Measurements from ENCODE around the gene ATP6V0A4.

Gene ATP6V0A4

GRCh38 chr7:138842111-138842510 lies 44.1 kb upstream of the ATP6V0A4 start:
- H3F3A ChIP-seq (ENCODE audit: insufficient read depth, low read length), result no peaks in the 10 kb centered on the region
- DNase-seq, result no peak
- H2AFZ ChIP-seq (ENCODE audit: low read length), result no peak overlapping the region
- no peaks in the 10 kb centered on the region for H4K20me1 ChIP-seq (ENCODE audit: insufficient read depth, low read length)
- H3K9ac ChIP-seq (ENCODE audit: low read length), result no peak overlapping the region
- H3K27ac ChIP-seq (ENCODE audit: low read length), result no peak overlapping the region
- no peaks in the 10 kb centered on the region for H3K4me1 ChIP-seq (ENCODE audit: low read length)
- no peaks in the 10 kb centered on the region for H3K36me3 ChIP-seq (replicated peaks; ENCODE audit: insufficient read depth, low read length)
- H3K4me2 ChIP-seq (ENCODE audit: low read depth, low read length), result no peak overlapping the region
- H3K9me3 ChIP-seq (replicated peaks; ENCODE audit: insufficient read depth, low read length), result no peaks in the 10 kb centered on the region
- no peak for TF ChIP-seq EZH2 (optimal IDR thresholded peaks at IDR 0.05; ENCODE audit: low read depth, low read length)
- no peaks in the 10 kb centered on the region for H3K27me3 ChIP-seq (replicated peaks; ENCODE audit: insufficient read depth, low read length)
- H3K9me2 ChIP-seq (replicated peaks; ENCODE audit: insufficient read depth, low read length), result no peaks in the 10 kb centered on the region
- no peaks in the 10 kb centered on the region for H3K79me2 ChIP-seq (ENCODE audit: low read length)
- no peak overlapping the region for H3K4me3 ChIP-seq (ENCODE audit: low read length)

DNA sequence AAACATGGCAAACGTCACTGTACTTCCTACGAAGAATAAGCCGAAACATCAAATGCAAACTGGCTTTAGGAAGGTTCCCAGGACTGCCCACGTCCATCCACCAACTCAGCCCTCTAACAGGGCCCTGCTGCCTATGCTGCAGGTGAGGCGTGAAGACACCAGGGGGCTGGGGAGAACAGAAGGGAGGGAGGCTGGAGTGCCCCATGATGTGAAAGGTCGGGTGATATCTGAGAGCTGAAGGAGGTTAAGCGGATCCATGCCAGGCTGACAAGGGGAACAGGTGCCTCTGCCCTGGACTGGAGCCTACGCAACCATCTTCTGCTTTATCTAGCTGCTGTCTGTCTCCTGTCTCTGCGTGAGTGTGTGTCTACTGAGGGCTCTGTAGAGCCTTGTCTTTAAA lies 40.2 kb upstream of the ATP6V0A4 start:
- Histone ChIP-seq H3K4me3 (ENCODE audit: low read length) (no peak overlapping the region), H3F3A (ENCODE audit: insufficient read depth, low read length) (no peaks in the 10 kb centered on the region), H3K9me2 (replicated peaks; ENCODE audit: insufficient read depth, low read length) (no peaks in the 10 kb centered on the region), H3K27ac (ENCODE audit: low read length) (no peak overlapping the region), H2AFZ (ENCODE audit: low read length) (no peak overlapping the region), H3K9ac (ENCODE audit: low read length) (no peak overlapping the region), H3K27me3 (replicated peaks; ENCODE audit: insufficient read depth, low read length) (no peaks in the 10 kb centered on the region), H3K9me3 (replicated peaks; ENCODE audit: insufficient read depth, low read length) (no peaks in the 10 kb centered on the region), H3K79me2 (ENCODE audit: low read length) (no peaks in the 10 kb centered on the region), H3K4me1 (ENCODE audit: low read length) (no peaks in the 10 kb centered on the region), H4K20me1 (ENCODE audit: insufficient read depth, low read length) (no peaks in the 10 kb centered on the region), H3K36me3 (replicated peaks; ENCODE audit: insufficient read depth, low read length) (no peaks in the 10 kb centered on the region), H3K4me2 (ENCODE audit: low read depth, low read length) (no peak overlapping the region)
- TF ChIP-seq CTCF (IDR thresholded peaks at IDR 0.05; ENCODE audit: low read length), result no peak
- no peak for TF ChIP-seq EZH2 (optimal IDR thresholded peaks at IDR 0.05; ENCODE audit: low read depth, low read length)
- no peak for TF ChIP-seq EZH2phosphoT487 (IDR thresholded peaks at IDR 0.05; ENCODE audit: low read length)
- DNase-seq, result no peak

DNA sequence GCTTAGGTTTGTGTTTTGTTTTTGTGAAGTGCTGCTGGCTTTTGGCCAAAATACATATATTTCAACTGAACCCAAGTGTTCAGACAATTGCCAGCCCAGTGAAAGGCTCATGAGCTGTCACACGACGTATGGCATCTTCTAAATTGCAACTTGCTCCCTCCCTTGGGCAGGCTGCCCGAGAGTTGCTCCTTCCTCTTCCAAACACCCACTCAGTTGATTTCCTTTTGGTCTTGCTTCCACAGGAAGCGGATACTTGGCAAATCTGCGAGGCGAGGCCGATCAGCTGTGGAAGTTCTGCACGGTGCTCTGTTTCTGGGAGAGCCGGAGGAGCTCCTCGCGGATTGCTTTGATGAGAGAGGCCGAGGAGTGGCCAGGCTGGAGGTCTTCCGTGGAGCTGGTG lies 39.6 kb upstream of the ATP6V0A4 start:
- H3F3A ChIP-seq (ENCODE audit: insufficient read depth, low read length), result no peaks in the 10 kb centered on the region
- no peaks in the 10 kb centered on the region for H3K9me2 ChIP-seq (replicated peaks; ENCODE audit: insufficient read depth, low read length)
- no peak overlapping the region for H2AFZ ChIP-seq (ENCODE audit: low read length)
- H3K4me3 ChIP-seq (ENCODE audit: low read length), result no peak overlapping the region
- no peaks in the 10 kb centered on the region for H3K27me3 ChIP-seq (replicated peaks; ENCODE audit: insufficient read depth, low read length)
- H3K9ac ChIP-seq (ENCODE audit: low read length), result no peak overlapping the region
- H3K9me3 ChIP-seq (replicated peaks; ENCODE audit: insufficient read depth, low read length), result no peaks in the 10 kb centered on the region
- H4K20me1 ChIP-seq (ENCODE audit: insufficient read depth, low read length), result no peaks in the 10 kb centered on the region
- H3K36me3 ChIP-seq (replicated peaks; ENCODE audit: insufficient read depth, low read length), result no peaks in the 10 kb centered on the region
- no peak overlapping the region for H3K4me2 ChIP-seq (ENCODE audit: low read depth, low read length)
- H3K27ac ChIP-seq (ENCODE audit: low read length), result no peak overlapping the region
- TF ChIP-seq EZH2 (optimal IDR thresholded peaks at IDR 0.05; ENCODE audit: low read depth, low read length) (no peak), CTCF (IDR thresholded peaks at IDR 0.05; ENCODE audit: low read length) (no peak), EZH2phosphoT487 (IDR thresholded peaks at IDR 0.05; ENCODE audit: low read length) (no peak)
- DNase-seq, result no peak
- no peaks in the 10 kb centered on the region for H3K4me1 ChIP-seq (ENCODE audit: low read length)
- H3K79me2 ChIP-seq (ENCODE audit: low read length), result no peaks in the 10 kb centered on the region

GRCh38 chr7:138835087-138835486 lies 37.1 kb upstream of the ATP6V0A4 start:
- no peaks in the 10 kb centered on the region for H3K9me2 ChIP-seq (replicated peaks; ENCODE audit: insufficient read depth, low read length)
- no peaks in the 10 kb centered on the region for H3F3A ChIP-seq (ENCODE audit: insufficient read depth, low read length)
- no peaks in the 10 kb centered on the region for H3K36me3 ChIP-seq (replicated peaks; ENCODE audit: insufficient read depth, low read length)
- no peaks in the 10 kb centered on the region for H3K9me3 ChIP-seq (replicated peaks; ENCODE audit: insufficient read depth, low read length)
- no peak for TF ChIP-seq EZH2phosphoT487 (IDR thresholded peaks at IDR 0.05; ENCODE audit: low read length)
- no peak for TF ChIP-seq EZH2 (optimal IDR thresholded peaks at IDR 0.05; ENCODE audit: low read depth, low read length)
- no peak for TF ChIP-seq CTCF (IDR thresholded peaks at IDR 0.05; ENCODE audit: low read length)
- no peaks in the 10 kb centered on the region for H3K79me2 ChIP-seq (ENCODE audit: low read length)
- no peak overlapping the region for H3K27ac ChIP-seq (ENCODE audit: low read length)
- no peaks in the 10 kb centered on the region for H3K4me1 ChIP-seq (ENCODE audit: low read length)
- H3K27me3 ChIP-seq (replicated peaks; ENCODE audit: insufficient read depth, low read length), result no peaks in the 10 kb centered on the region
- H3K4me2 ChIP-seq (ENCODE audit: low read depth, low read length), result no peak overlapping the region
- no peaks in the 10 kb centered on the region for H4K20me1 ChIP-seq (ENCODE audit: insufficient read depth, low read length)
- no peak overlapping the region for H3K9ac ChIP-seq (ENCODE audit: low read length)
- H3K4me3 ChIP-seq (ENCODE audit: low read length), result no peak overlapping the region
- DNase-seq, result no peak
- no peak overlapping the region for H2AFZ ChIP-seq (ENCODE audit: low read length)
